BLaER1 treated with 17β-estradiol and CSF1 and Interleukin-3, amounts not matched to agents 10 nM and 100 nM (cell line): Measurements from ENCODE around the gene BCAS1.
A peak's percentile ranks its signal among the peaks of the same experiment; 100 is the strongest.

Experiments used
- H3K27ac ChIP-seq, 11 experiments: shearing (Covaris generic); formaldehyde crosslinking; 2 replicates each; pipeline ENCODE4 v1.8.1; 2022
- H3K27me3 ChIP-seq, 11 experiments: shearing (Covaris generic); formaldehyde crosslinking; 2 replicates each; pipeline ENCODE4 v1.8.1; 2022
- H3K36me3 ChIP-seq, 11 experiments: shearing (Covaris generic); formaldehyde crosslinking; 2 replicates each; pipeline ENCODE4 v1.8.1; 2022
- H3K4me1 ChIP-seq, 10 experiments: shearing (Covaris generic); formaldehyde crosslinking; 2 replicates each; pipeline ENCODE4 v1.8.1; 2022
- H3K4me2 ChIP-seq, 11 experiments: shearing (Covaris generic); formaldehyde crosslinking; 2 replicates each; pipeline ENCODE4 v1.8.1; 2022
- H3K4me3 ChIP-seq, 10 experiments: shearing (Covaris generic); formaldehyde crosslinking; 2 replicates each; pipeline ENCODE4 v1.8.1; 2022
- H3K9ac ChIP-seq, 11 experiments: shearing (Covaris generic); formaldehyde crosslinking; 2 replicates each; pipeline ENCODE4 v1.8.1; 2022
- H3K9me3 ChIP-seq, 11 experiments: shearing (Covaris generic); formaldehyde crosslinking; replicated peaks in 1 of 11; 2 replicates each; pipeline ENCODE4 v1.8.1; 2022
- H4K20me1 ChIP-seq, 11 experiments: shearing (Covaris generic); formaldehyde crosslinking; 2 replicates each; pipeline ENCODE4 v1.8.1; 2022
- Cebpa-rat ChIP-seq, 11 experiments: shearing (Covaris generic); IDR thresholded peaks; 2 replicates each; pipeline ENCODE4 v1.8.1; 2022

The BCAS1 gene

GRCh38 chr20:53940907-53941545 is 129.4 kb downstream of the BCAS1 start:
- no peak for TF ChIP-seq Cebpa-rat (IDR thresholded peaks at IDR 0.05)
- Histone ChIP-seq H3K4me2 (peak overlapping the region; percentile 50 to 86 (median 67)), H3K36me3 (no peaks in the 10 kb centered on the region), H3K27me3 (no peaks in the 10 kb centered on the region), H3K9ac (peak overlapping the region in 10 of 11 experiments; percentile 12 to 75 (median 53); a peak in 15 of 22 replicates), H4K20me1 (no peaks in the 10 kb centered on the region), H3K4me1 (peaks cover 62 to 82% (median 72%) of the 10 kb centered on the region in 10 experiments), H3K9me3 (no peaks in the 10 kb centered on the region), H3K27ac (peak overlapping the region in 9 of 11 experiments; percentile 59 to 98 (median 91); a peak in 18 of 22 replicates), H3K4me3 (peak overlapping the region in 2 of 10 experiments; percentile 12 to 30; a peak in 1 of 20 replicates)

GRCh38 chr20:53940360-53940702 is 130.1 kb downstream of the BCAS1 start:
- peaks cover 69 to 89% (median 79%) of the 10 kb centered on the region in 10 experiments for H3K4me1 ChIP-seq
- 0 out of 20 replicates have a peak overlapping the region, but pooled peaks of 1 of the 10 experiments have one; percentile 30 for H3K4me3 ChIP-seq
- peak overlapping the region; percentile 44 to 98 (median 87); a peak in 20 of 22 replicates for H3K27ac ChIP-seq
- peak overlapping the region in 9 of 11 experiments; percentile 11 to 75 (median 49); a peak in 14 of 22 replicates for H3K9ac ChIP-seq
- no peaks in the 10 kb centered on the region for H4K20me1 ChIP-seq
- peak overlapping the region; percentile 50 to 86 (median 67) for H3K4me2 ChIP-seq
- no peaks in the 10 kb centered on the region for H3K9me3 ChIP-seq
- no peaks in the 10 kb centered on the region for H3K27me3 ChIP-seq
- TF ChIP-seq Cebpa-rat (IDR thresholded peaks at IDR 0.05) = no peak
- H3K36me3 ChIP-seq = no peaks in the 10 kb centered on the region

GRCh38 chr20:53939572-53940359 is 130.6 kb downstream of the BCAS1 start:
- H3K27me3 ChIP-seq = no peaks in the 10 kb centered on the region
- H3K4me2 ChIP-seq = peak overlapping the region; percentile 50 to 96 (median 75)
- H3K27ac ChIP-seq = peak overlapping the region; percentile 64 to 98 (median 88)
- no peaks in the 10 kb centered on the region for H4K20me1 ChIP-seq
- H3K36me3 ChIP-seq = no peaks in the 10 kb centered on the region
- peak in 9 of 11 experiments; percentile 31 to 66 (median 50); a peak in 10 of 22 replicates for TF ChIP-seq Cebpa-rat (IDR thresholded peaks at IDR 0.05)
- H3K4me1 ChIP-seq = peaks cover 74 to 95% (median 84%) of the 10 kb centered on the region in 10 experiments
- peak overlapping the region; percentile 37 to 75 (median 65); a peak in 21 of 22 replicates for H3K9ac ChIP-seq
- H3K4me3 ChIP-seq = 0 out of 20 replicates have a peak overlapping the region, but pooled peaks of 1 of the 10 experiments have one; percentile 30
- no peaks in the 10 kb centered on the region for H3K9me3 ChIP-seq

- Histone ChIP-seq H3K27me3 (no peaks in the 10 kb centered on the region), H3K27ac (peak overlapping the region; percentile 64 to 98 (median 88)), H3K9ac (peak overlapping the region; percentile 37 to 75 (median 65); a peak in 17 of 22 replicates), H3K36me3 (no peaks in the 10 kb centered on the region), H3K4me1 (peaks cover 80 to 99% (median 89%) of the 10 kb centered on the region in 10 experiments), H3K4me2 (peak overlapping the region; percentile 50 to 96 (median 75)), H3K4me3 (no peak overlapping the region), H4K20me1 (no peaks in the 10 kb centered on the region), H3K9me3 (no peaks in the 10 kb centered on the region)
- TF ChIP-seq Cebpa-rat (IDR thresholded peaks at IDR 0.05) = no peak
Observed at GRCh38 chr20:53939190-53939571, 131.2 kb downstream of the BCAS1 start.

- H3K27me3 ChIP-seq = no peaks in the 10 kb centered on the region
- H3K9me3 ChIP-seq = no peaks in the 10 kb centered on the region
- H4K20me1 ChIP-seq = no peaks in the 10 kb centered on the region
- H3K36me3 ChIP-seq = no peaks in the 10 kb centered on the region
- peak overlapping the region; percentile 50 to 96 (median 75); a peak in 21 of 22 replicates for H3K4me2 ChIP-seq
- H3K9ac ChIP-seq = peak overlapping the region in 4 of 11 experiments; percentile 50 to 75 (median 67); a peak in 7 of 22 replicates
- H3K4me1 ChIP-seq = peaks cover 85 to 99% (median 93%) of the 10 kb centered on the region in 10 experiments
- no peak overlapping the region for H3K4me3 ChIP-seq
- peak overlapping the region; percentile 64 to 98 (median 88) for H3K27ac ChIP-seq
- TF ChIP-seq Cebpa-rat (IDR thresholded peaks at IDR 0.05) = no peak
Observed at GRCh38 chr20:53938739-53939138, 131.7 kb downstream of the BCAS1 start.

GRCh38 chr20:53937929-53938367 is 132.4 kb downstream of the BCAS1 start:
- H3K4me1 ChIP-seq = peaks cover 88 to 99% (median 95%) of the 10 kb centered on the region in 10 experiments
- peak overlapping the region; percentile 41 to 96 (median 75); a peak in 21 of 22 replicates for H3K4me2 ChIP-seq
- TF ChIP-seq Cebpa-rat (IDR thresholded peaks at IDR 0.05) = no peak
- no peaks in the 10 kb centered on the region for H3K27me3 ChIP-seq
- H3K36me3 ChIP-seq = no peaks in the 10 kb centered on the region
- H3K27ac ChIP-seq = peak overlapping the region in 10 of 11 experiments; percentile 69 to 98 (median 90); a peak in 18 of 22 replicates
- no peak overlapping the region for H3K4me3 ChIP-seq
- peak overlapping the region in 1 of 11 experiments; percentile 75; a peak in 1 of 22 replicates for H3K9ac ChIP-seq
- H4K20me1 ChIP-seq = no peaks in the 10 kb centered on the region
- no peaks in the 10 kb centered on the region for H3K9me3 ChIP-seq

- peak overlapping the region in 10 of 11 experiments; percentile 4 to 96 (median 82); a peak in 16 of 22 replicates for H3K4me2 ChIP-seq
- H3K9me3 ChIP-seq = no peaks in the 10 kb centered on the region
- H3K36me3 ChIP-seq = no peaks in the 10 kb centered on the region
- no peaks in the 10 kb centered on the region for H3K27me3 ChIP-seq
- H3K4me1 ChIP-seq = peaks cover 90 to 99% (median 95%) of the 10 kb centered on the region in 10 experiments
- peak overlapping the region in 3 of 11 experiments; percentile 10 to 23 (median 20); a peak in 1 of 22 replicates for H3K9ac ChIP-seq
- peak overlapping the region; percentile 80 to 98 (median 88); a peak in 20 of 22 replicates for H3K27ac ChIP-seq
- H4K20me1 ChIP-seq = no peaks in the 10 kb centered on the region
- no peak for TF ChIP-seq Cebpa-rat (IDR thresholded peaks at IDR 0.05)
- no peak overlapping the region for H3K4me3 ChIP-seq
Observed at GRCh38 chr20:53937339-53937741, 133.1 kb downstream of the BCAS1 start.

GRCh38 chr20:53935344-53936084 is 134.9 kb downstream of the BCAS1 start:
- Histone ChIP-seq H3K9ac (peak overlapping the region; percentile 65 to 84 (median 77)), H3K27ac (peak overlapping the region; percentile 80 to 98 (median 88)), H3K27me3 (no peaks in the 10 kb centered on the region), H3K4me2 (peak overlapping the region; percentile 66 to 98 (median 82)), H3K4me3 (peak overlapping the region in 5 of 10 experiments; percentile 5 to 50 (median 43); a peak in 6 of 20 replicates), H3K4me1 (peaks cover 77 to 98% (median 90%) of the 10 kb centered on the region in 10 experiments), H4K20me1 (no peaks in the 10 kb centered on the region), H3K36me3 (no peaks in the 10 kb centered on the region), H3K9me3 (no peaks in the 10 kb centered on the region)
- TF ChIP-seq Cebpa-rat (IDR thresholded peaks at IDR 0.05) = no peak
